ENCODE results near the gene ACSBG1. TPM values are rescaled to one million over a fixed set of nuclear protein-coding genes. Genes with fewer than 3 reads are reported as not detected.
A peak's percentile ranks its signal among the peaks of the same experiment; 100 is the strongest.

Gene ACSBG1
- total and polyA plus RNA-seq, 2 of the 8 experiments (the other 6 are each of a cell fraction or from before 2014, with no cell fraction given) = 5.4 to 7.1 TPM

DNA sequence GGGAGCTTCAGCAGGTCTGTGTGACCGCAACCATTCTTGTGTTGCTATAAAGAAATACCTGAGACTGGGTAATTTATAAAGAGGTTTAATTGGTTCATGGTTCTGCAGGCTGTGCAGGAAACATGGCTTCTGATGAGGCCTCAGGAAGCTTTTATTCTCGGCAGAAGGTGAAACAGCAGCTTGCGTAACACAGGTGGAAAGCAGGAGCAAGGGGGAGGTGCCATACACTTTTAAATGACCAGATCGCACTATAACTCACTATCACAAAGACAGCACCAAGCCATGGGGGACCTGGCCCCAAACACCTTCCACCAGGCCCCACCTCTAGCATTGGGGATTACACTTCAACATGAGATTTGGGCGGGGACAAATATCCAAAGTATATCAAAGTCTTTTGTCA, 94.8 kb downstream of the ACSBG1 start:
- Histone ChIP-seq H2BK15ac (ENCODE audit: low read length) (no peak overlapping the region), H2BK5ac (ENCODE audit: low read depth, low read length) (no peak overlapping the region), H4K20me1 (replicated peaks in 1 of 2; ENCODE audit: control insufficient read depth in 1 of 2, insufficient read depth in 2 of 2, low read length in 2 of 2) (no peaks in the 10 kb centered on the region), H3K79me2 (ENCODE audit: control insufficient read depth in 1 of 2, insufficient read depth in 2 of 2, low read length in 2 of 2) (no peaks in the 10 kb centered on the region), H3K4me1 (replicated peaks in 1 of 4; ENCODE audit: control insufficient read depth in 3 of 4, insufficient read depth in 4 of 4, low read length in 3 of 4) (no peaks in the 10 kb centered on the region), H2AK5ac (ENCODE audit: low read depth, low read length) (no peak overlapping the region), H3K4ac (replicated peaks; ENCODE audit: insufficient read length, low read depth, low read length) (no peak overlapping the region), H3K4me3 (ENCODE audit: extremely low read depth in 1 of 4, insufficient read depth in 2 of 4, low read depth in 3 of 4, low read length in 4 of 4) (no peak overlapping the region), H4K91ac (replicated peaks; ENCODE audit: insufficient read length, low read length) (no peak overlapping the region), H4K5ac (ENCODE audit: insufficient read length, low read depth, low read length) (no peak overlapping the region), H3K36me3 (ENCODE audit: control insufficient read depth in 2 of 4, insufficient read depth in 4 of 4, low read length in 3 of 4) (no peaks in the 10 kb centered on the region), H3K79me1 (ENCODE audit: low read depth, low read length) (no peaks in the 10 kb centered on the region), H4K8ac (ENCODE audit: extremely low read depth, insufficient read depth, low read length) (no peak overlapping the region), H3K56ac (replicated peaks; ENCODE audit: insufficient read length, low read depth, low read length) (no peak overlapping the region), H3K18ac (ENCODE audit: extremely low read depth, low read length) (no peak overlapping the region), H2BK20ac (ENCODE audit: low read length) (no peak overlapping the region), H3K4me2 (ENCODE audit: insufficient read depth in 1 of 2, low read depth in 2 of 2, low read length in 2 of 2) (no peak overlapping the region), H3K14ac (ENCODE audit: insufficient read length) (no peak overlapping the region), H3K23ac (ENCODE audit: insufficient read length) (no peak overlapping the region), H3K27me3 (replicated peaks in 1 of 4; ENCODE audit: control insufficient read depth in 3 of 4, extremely low read depth in 1 of 4, insufficient read depth in 3 of 4, low read length in 3 of 4) (no peaks in the 10 kb centered on the region), H2AFZ (ENCODE audit: low read length) (no peak overlapping the region), H3K9me3 (ENCODE audit: insufficient read depth in 2 of 2, low read depth in 1 of 2, low read length in 1 of 2) (no peaks in the 10 kb centered on the region), H3K9ac (replicated peaks in 1 of 4; ENCODE audit: extremely low read depth in 1 of 4, low read depth in 3 of 4, low read length in 3 of 4) (no peak overlapping the region), H3K27ac (ENCODE audit: low read depth, low read length) (no peak overlapping the region), H2BK12ac (ENCODE audit: low read depth, low read length) (no peak overlapping the region), H2BK120ac (replicated peaks; ENCODE audit: low read depth, low read length) (no peak overlapping the region), H3K23me2 (ENCODE audit: low read depth, low read length) (no peaks in the 10 kb centered on the region)
- DNase-seq (ENCODE audit: low read depth in 1 of 2, low spot score in 2 of 2) = no peak
- CTCF ChIA-PET (ENCODE audit: partially characterized antibody) = interaction anchor here (0.7 to 2.9 kb wide), 9 partner anchors 8 to 173 kb away, joined by 3 to 17 read pairs (median 4); partner anchors contain the start of gene IDH3A
- FAIRE-seq = no peak
- POLR2A ChIA-PET (ENCODE audit: partially characterized antibody) = interaction anchor here (0.6 to 1.4 kb wide), 5 partner anchors 8 to 21 kb away, joined by 3 to 4 read pairs (median 3); partner anchors contain the start of gene IDH3A
- TF ChIP-seq BCL11A (IDR thresholded peaks at IDR 0.05; ENCODE audit: low read depth in 2 of 2, low read length in 2 of 2) (no peak), CEBPB (IDR thresholded peaks at IDR 0.05; ENCODE audit: low read depth, low read length) (peak; percentile 59; the same call in 1 of the 2 replicates), SIRT6 (IDR thresholded peaks at IDR 0.05; ENCODE audit: low read length) (no peak), RAD21 (IDR thresholded peaks at IDR 0.05 in 1 of 2, conservative IDR thresholded peaks at IDR 0.05 in 1 of 2; ENCODE audit: low read depth in 2 of 2, low read length in 2 of 2) (no peak)
- 81% methylated on average over 5 of the region's 5 CpGs; no CpG with 5 or more reads in 1 of the 2 experiments for WGBS, 2 experiments (ENCODE audit: extremely low coverage in 1 of 2, insufficient coverage in 1 of 2, insufficient read length in 1 of 2, insufficient replicate concordance in 2 of 2, low coverage in 1 of 2, low lambda C conversion rate in 2 of 2, missing lambda C conversion rate in 1 of 2)

All from H1 (cell line).